Brain microvascular endothelial cell (primary cell): Measurements from ENCODE around the gene CALN1.

ENCODE experiments used
- DNase-seq: peaks from one replicate; pipeline ENCODE4 v3.0.0-alpha.2; 2020
- H3K27ac ChIP-seq: fragments of 250-450 bp; sonication (Bioruptor Pico); 2 replicates; pipeline ENCODE4 v1.5.1; 2020; ENCODE audit warnings: mild to moderate bottlenecking, moderate library complexity
- H3K27me3 ChIP-seq: fragments of 250-450 bp; sonication (Bioruptor Pico); replicated peaks from 2 replicates; pipeline ENCODE4 v1.5.1; 2020; ENCODE audit warnings: mild to moderate bottlenecking
- H3K36me3 ChIP-seq: fragments of 250-450 bp; sonication (Bioruptor Pico); replicated peaks from 2 replicates; pipeline ENCODE4 v1.5.1; 2020; ENCODE audit warnings: mild to moderate bottlenecking
- H3K4me3 ChIP-seq: 2 replicates; pipeline ENCODE4 v1.5.1; 2011; ENCODE audit warnings: low read depth, mild to moderate bottlenecking, control low read depth, low read length, moderate library complexity
- CTCF ChIP-seq: IDR thresholded peaks from 2 replicates; pipeline ENCODE4 v1.5.1; 2011; ENCODE audit warnings: low read depth, mild to moderate bottlenecking, moderate library complexity, low read length, control low read depth, inconsistent platforms; ENCODE audit errors: missing control alignments
- in situ Hi-C: cut with HindIII; loops from 2 replicates; pipeline ENCODE4 v1.10.0; 2017; ENCODE audit warnings: low sequenced_read_pairs, low pct_ligation_motif_present

CALN1 gene

GRCh38 chr7:72176875-72177274 is 235.3 kb downstream of the CALN1 start:
- in situ Hi-C loops, result no loop called here
- Histone ChIP-seq H3K4me3 (no peak overlapping the region), H3K27ac (no peak overlapping the region), H3K27me3 (no peaks in the 10 kb centered on the region), H3K36me3 (no peaks in the 10 kb centered on the region)
- TF ChIP-seq CTCF, result no peak
- DNase-seq, result no peak

GRCh38 chr7:72170475-72170874 is 241.7 kb downstream of the CALN1 start:
- in situ Hi-C loops, result no loop called here
- H3K27ac ChIP-seq, result no peak overlapping the region
- TF ChIP-seq CTCF, result no peak
- H3K27me3 ChIP-seq, result no peaks in the 10 kb centered on the region
- H3K4me3 ChIP-seq, result no peak overlapping the region
- DNase-seq, result no peak
- no peaks in the 10 kb centered on the region for H3K36me3 ChIP-seq

- TF ChIP-seq CTCF, result no peak
- no peaks in the 10 kb centered on the region for H3K27me3 ChIP-seq
- in situ Hi-C loops, result no loop called here
- DNase-seq, result no peak
- no peak overlapping the region for H3K4me3 ChIP-seq
- H3K27ac ChIP-seq, result no peak overlapping the region
- H3K36me3 ChIP-seq, result no peaks in the 10 kb centered on the region
These were observed 248.9 kb downstream of the CALN1 start for GRCh38 chr7:72163271-72163670.

GRCh38 chr7:72161534-72161933 is 250.6 kb downstream of the CALN1 start:
- no peak overlapping the region for H3K27ac ChIP-seq
- no peaks in the 10 kb centered on the region for H3K36me3 ChIP-seq
- no peak for TF ChIP-seq CTCF
- no peaks in the 10 kb centered on the region for H3K27me3 ChIP-seq
- H3K4me3 ChIP-seq, result no peak overlapping the region
- in situ Hi-C loops, result no loop called here
- DNase-seq, result no peak

- DNase-seq, result no peak
- Histone ChIP-seq H3K4me3 (no peak overlapping the region), H3K27me3 (no peaks in the 10 kb centered on the region), H3K27ac (no peak overlapping the region), H3K36me3 (no peaks in the 10 kb centered on the region)
- in situ Hi-C loops, result no loop called here
- TF ChIP-seq CTCF, result no peak
These were observed 252.2 kb downstream of the CALN1 start for GRCh38 chr7:72159911-72160310.

GRCh38 chr7:72156671-72157070 is 255.5 kb downstream of the CALN1 start:
- TF ChIP-seq CTCF, result no peak
- Histone ChIP-seq H3K27ac (no peak overlapping the region), H3K27me3 (no peaks in the 10 kb centered on the region), H3K4me3 (no peak overlapping the region), H3K36me3 (no peaks in the 10 kb centered on the region)
- no peak for DNase-seq
- in situ Hi-C loops, result no loop called here
